HFFc6 (cell line): Measurements from ENCODE around the gene TLCD3A. TPM values are rescaled to one million over a fixed set of nuclear protein-coding genes. Genes with fewer than 3 reads are reported as not detected.
A peak's percentile ranks its signal among the peaks of the same experiment; 100 is the strongest.
"Not testable (repeated sequence)": the region's sequence is repeated elsewhere in the genome, so short reads cannot be mapped to it uniquely, and the experiment has no call there.

Experiments
- DNase-seq: peaks from one replicate; pipeline ENCODE4 v3.0.0-alpha.2; 2018
- H3K27ac Mint-ChIP-seq: 2 replicates; pipeline ENCODE4 v1.8.0; 2020; ENCODE audit warnings: mild to moderate bottlenecking, mixed read lengths
- H3K27me3 Mint-ChIP-seq: 2 replicates; pipeline ENCODE4 v1.8.0; 2021; ENCODE audit warnings: mild to moderate bottlenecking, moderate library complexity, mixed read lengths; ENCODE audit not compliant: insufficient read depth
- H3K36me3 Mint-ChIP-seq: 2 replicates; pipeline ENCODE4 v1.8.0; 2021; ENCODE audit warnings: low read depth, mixed read lengths
- H3K4me1 Mint-ChIP-seq: 2 replicates; pipeline ENCODE4 v1.8.0; 2020; ENCODE audit warnings: low read depth, mixed read lengths
- H3K4me3 Mint-ChIP-seq: 2 replicates; pipeline ENCODE4 v1.8.0; 2020; ENCODE audit warnings: mild to moderate bottlenecking, moderate library complexity, mixed read lengths
- H3K9me3 Mint-ChIP-seq: 2 replicates; pipeline ENCODE4 v1.8.0; 2020; ENCODE audit warnings: mild to moderate bottlenecking, mixed read lengths
- total RNA-seq, 6 experiments: library from RNA; stranded (reverse); fragmentation: NEBNext Ultra II Directional; extraction: Animal tissue kit (Norgen Biotek cat#: 25700); gene quantifications; 2 replicates in 1 of 6; 3 replicates in 5 of 6; pipeline ENCODE4 v1.2.3, GENCODE V29; 2021
- TF ChIP-seq, protein P1 (sequence below): fragments of 200-600 bp; sonication (generic); IDR thresholded peaks from 2 replicates; pipeline ENCODE4 v1.5.0; 2021; ENCODE audit warnings: antibody characterized with exemption, mild to moderate bottlenecking

TLCD3A gene
- total RNA-seq, 6 experiments from 2014 or later = 28.2 to 35.8 (median 34.5) TPM

GRCh38 chr17:745406-745805 is 13.0 kb downstream of the TLCD3A start:
- peaks cover 51% of the 10 kb centered on the region for H3K36me3 Mint-ChIP-seq
- no peak overlapping the region for H3K27ac Mint-ChIP-seq

DNA sequence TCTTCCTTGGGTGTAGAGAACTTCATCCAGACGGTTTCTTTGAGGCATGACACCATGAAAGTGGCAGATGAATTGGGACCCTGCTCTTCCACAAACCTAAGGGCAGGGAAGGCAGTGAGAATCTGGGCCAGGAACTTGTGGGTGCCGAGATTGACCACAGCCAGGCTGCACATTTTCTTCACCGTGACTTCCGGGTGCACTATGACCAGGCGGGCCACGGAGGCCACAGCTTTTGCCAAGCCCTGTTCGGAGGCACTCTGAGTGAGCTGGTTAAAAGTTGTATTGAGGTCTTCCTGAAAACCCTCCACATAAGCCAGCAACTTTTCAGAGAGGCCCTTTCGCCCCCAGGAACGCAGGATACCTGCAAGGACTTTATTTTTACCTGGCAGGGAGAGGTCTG is 13.8 kb downstream of the TLCD3A start:
- Mint-ChIP-seq H3K27ac (no peak overlapping the region), H3K4me3 (no peak overlapping the region), H3K36me3 (peaks cover 45% of the 10 kb centered on the region), H3K27me3 (peaks cover 6% of the 10 kb centered on the region; the same call in 1 of the 2 replicates), H3K4me1 (peaks cover 12% of the 10 kb centered on the region), H3K9me3 (peaks cover 14% of the 10 kb centered on the region)
- no peak for DNase-seq
- TF ChIP-seq, protein P1, sequence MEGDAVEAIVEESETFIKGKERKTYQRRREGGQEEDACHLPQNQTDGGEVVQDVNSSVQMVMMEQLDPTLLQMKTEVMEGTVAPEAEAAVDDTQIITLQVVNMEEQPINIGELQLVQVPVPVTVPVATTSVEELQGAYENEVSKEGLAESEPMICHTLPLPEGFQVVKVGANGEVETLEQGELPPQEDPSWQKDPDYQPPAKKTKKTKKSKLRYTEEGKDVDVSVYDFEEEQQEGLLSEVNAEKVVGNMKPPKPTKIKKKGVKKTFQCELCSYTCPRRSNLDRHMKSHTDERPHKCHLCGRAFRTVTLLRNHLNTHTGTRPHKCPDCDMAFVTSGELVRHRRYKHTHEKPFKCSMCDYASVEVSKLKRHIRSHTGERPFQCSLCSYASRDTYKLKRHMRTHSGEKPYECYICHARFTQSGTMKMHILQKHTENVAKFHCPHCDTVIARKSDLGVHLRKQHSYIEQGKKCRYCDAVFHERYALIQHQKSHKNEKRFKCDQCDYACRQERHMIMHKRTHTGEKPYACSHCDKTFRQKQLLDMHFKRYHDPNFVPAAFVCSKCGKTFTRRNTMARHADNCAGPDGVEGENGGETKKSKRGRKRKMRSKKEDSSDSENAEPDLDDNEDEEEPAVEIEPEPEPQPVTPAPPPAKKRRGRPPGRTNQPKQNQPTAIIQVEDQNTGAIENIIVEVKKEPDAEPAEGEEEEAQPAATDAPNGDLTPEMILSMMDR = no peak

More at GRCh38 chr17:745406-745805, 13.0 kb downstream of the TLCD3A start:
- Mint-ChIP-seq H3K4me3 (no peak overlapping the region), H3K9me3 (peaks cover 14% of the 10 kb centered on the region), H3K4me1 (peaks cover 4% of the 10 kb centered on the region), H3K27me3 (peaks cover 6% of the 10 kb centered on the region; the same call in 1 of the 2 replicates)
- DNase-seq = no peak
- TF ChIP-seq, protein P1 = no peak

DNA sequence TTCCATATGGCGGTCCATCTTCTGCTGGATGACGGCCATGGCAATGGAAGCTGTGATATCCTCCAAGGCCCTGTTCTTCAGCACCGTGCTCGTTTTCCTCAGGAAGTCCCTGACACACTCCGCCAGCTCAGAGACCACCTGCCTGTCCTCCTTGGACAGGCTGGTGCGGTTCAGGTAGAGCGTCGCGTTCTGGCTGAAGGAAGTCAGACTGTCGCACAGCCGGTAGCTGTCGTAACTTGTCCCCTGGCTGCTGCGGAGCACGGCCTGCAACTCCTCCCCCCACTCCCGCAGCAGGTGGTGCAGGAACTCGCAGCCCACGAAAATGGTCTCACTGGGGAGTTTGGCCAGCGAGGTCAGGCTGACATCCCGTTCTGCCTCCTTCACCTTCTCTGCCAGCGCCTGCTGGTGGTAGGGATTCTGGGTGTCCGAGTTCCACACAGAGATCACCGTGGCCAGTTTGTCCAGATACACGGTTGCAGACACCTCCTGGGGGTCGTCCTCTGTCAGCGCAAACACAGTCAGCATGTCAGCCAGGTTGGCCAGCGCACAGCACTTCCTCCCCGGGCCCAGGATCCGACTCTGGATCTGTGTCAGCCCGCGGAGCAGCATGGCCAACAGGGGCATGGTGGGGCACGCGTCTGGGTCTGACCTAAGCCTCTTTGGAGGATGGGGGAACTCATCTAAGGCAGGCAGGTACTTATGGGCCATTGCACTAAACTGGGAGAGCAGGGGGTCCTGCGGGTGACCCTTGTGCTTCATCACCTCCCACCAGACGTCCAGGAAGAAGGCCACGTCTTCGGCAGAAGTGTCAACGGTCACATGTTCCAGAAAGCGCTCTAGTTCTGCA is 14.6 kb downstream of the TLCD3A start:
- Mint-ChIP-seq H3K4me3 (no peak overlapping the region), H3K27ac (no peak overlapping the region), H3K4me1 (peaks cover 17% of the 10 kb centered on the region), H3K9me3 (peaks cover 14% of the 10 kb centered on the region), H3K36me3 (peaks cover 37% of the 10 kb centered on the region), H3K27me3 (peaks cover 6% of the 10 kb centered on the region; the same call in 1 of the 2 replicates)
- TF ChIP-seq, protein P1 = no peak
- no peak for DNase-seq

- peaks cover 23% of the 10 kb centered on the region for H3K4me1 Mint-ChIP-seq
- peaks cover 33% of the 10 kb centered on the region for H3K36me3 Mint-ChIP-seq
- H3K4me3 Mint-ChIP-seq, DNase-seq, H3K27me3 Mint-ChIP-seq, H3K27ac Mint-ChIP-seq: not testable (repeated sequence)
- peaks cover 14% of the 10 kb centered on the region for H3K9me3 Mint-ChIP-seq
Measured at GRCh38 chr17:748604-749003, 16.2 kb downstream of the TLCD3A start.

GRCh38 chr17:749359-749758 is 17.0 kb downstream of the TLCD3A start:
- Mint-ChIP-seq H3K36me3 (peaks cover 27% of the 10 kb centered on the region), H3K9me3 (peaks cover 14% of the 10 kb centered on the region), H3K4me1 (peaks cover 23% of the 10 kb centered on the region)
- H3K27ac Mint-ChIP-seq, H3K4me3 Mint-ChIP-seq, H3K27me3 Mint-ChIP-seq, DNase-seq: not testable (repeated sequence)

DNA sequence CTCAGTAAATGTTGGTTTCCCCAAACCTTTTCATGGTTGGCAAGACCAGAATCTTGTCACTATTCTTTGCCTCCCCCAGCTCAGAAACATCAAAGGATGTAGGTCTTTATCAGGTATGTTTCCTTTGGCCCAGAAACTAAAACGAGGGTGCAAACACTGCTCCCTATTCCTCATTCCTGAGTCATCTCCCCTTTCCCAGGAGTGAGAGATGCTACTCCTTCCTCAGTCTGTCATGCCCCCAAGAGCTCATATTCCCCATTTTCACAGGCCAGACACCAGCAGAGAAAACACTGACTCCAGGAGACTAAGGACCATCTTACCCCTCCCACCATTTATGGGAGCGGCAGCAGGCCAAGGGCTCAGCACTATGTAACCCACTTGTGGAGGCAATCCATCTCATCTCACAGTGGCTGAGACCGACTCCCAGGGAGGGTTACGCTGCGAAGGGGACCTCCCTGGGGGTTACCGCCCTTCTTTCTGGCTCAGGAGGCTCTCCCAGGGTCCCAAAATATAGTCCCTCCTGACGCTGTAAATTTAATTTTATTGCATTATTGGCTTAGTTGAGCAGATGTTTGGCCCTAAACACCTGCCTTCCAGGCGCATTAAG is 18.1 kb downstream of the TLCD3A start:
- H3K36me3 Mint-ChIP-seq = peaks cover 24% of the 10 kb centered on the region
- H3K9me3 Mint-ChIP-seq = peaks cover 14% of the 10 kb centered on the region
- H3K27me3 Mint-ChIP-seq = peaks cover 8% of the 10 kb centered on the region
- no peak for DNase-seq
- peaks cover 23% of the 10 kb centered on the region for H3K4me1 Mint-ChIP-seq
- peak overlapping the region; percentile 91 for H3K4me3 Mint-ChIP-seq
- TF ChIP-seq, protein P1 = no peak
- H3K27ac Mint-ChIP-seq = peak overlapping the region; percentile 57
